Skeletal muscle tissue (tissue), 4 donors: ENCODE data around the gene NOS3. TPM values are rescaled to one million over a fixed set of nuclear protein-coding genes. Genes with fewer than 3 reads are reported as not detected.

Source experiments
- H3K27ac ChIP-seq: one replicate; pipeline ENCODE4 v1.7.0; 2013; ENCODE audit warnings: mild to moderate bottlenecking, low read depth, low read length, inconsistent platforms
- H3K27me3 ChIP-seq, 3 donors: one replicate each; pipeline ENCODE4 v1.7.0; 2013; ENCODE audit warnings: low read length in 3 of 3; ENCODE audit not compliant: control insufficient read depth in 3 of 3, insufficient read depth in 3 of 3
- H3K36me3 ChIP-seq, 3 donors: one replicate each; pipeline ENCODE4 v1.7.0; 2013; ENCODE audit warnings: low read length in 3 of 3; ENCODE audit not compliant: control insufficient read depth in 3 of 3, insufficient read depth in 3 of 3
- H3K4me1 ChIP-seq, 3 donors: one replicate each; pipeline ENCODE4 v1.7.0; 2013; ENCODE audit warnings: low read length in 3 of 3, mild to moderate bottlenecking in 3 of 3; ENCODE audit not compliant: control insufficient read depth in 3 of 3, insufficient read depth in 3 of 3
- H3K4me3 ChIP-seq, 3 donors: one replicate each; pipeline ENCODE4 v1.7.0; 2013; ENCODE audit warnings: low read length in 3 of 3
- H3K9ac ChIP-seq, 3 donors: one replicate each; pipeline ENCODE4 v1.7.0; 2013; ENCODE audit warnings: low read length in 3 of 3, mild to moderate bottlenecking in 3 of 3, moderate library complexity in 2 of 3, low read depth in 1 of 3
- H3K9me3 ChIP-seq, 3 donors: one replicate each; pipeline ENCODE4 v1.7.0; 2013; ENCODE audit warnings: low read length in 3 of 3; ENCODE audit not compliant: control insufficient read depth in 3 of 3
- total RNA-seq: library from RNA; depleted of rRNA; stranded (reverse); fragments of >200 nt; gene quantifications from one replicate; pipeline ENCODE4 v1.2.3, GENCODE V29; 2014
- donor health status: Osteomylitis.

NOS3 gene
- total RNA-seq, 1 donor from 2014 or later = 4.7 TPM

DNA sequence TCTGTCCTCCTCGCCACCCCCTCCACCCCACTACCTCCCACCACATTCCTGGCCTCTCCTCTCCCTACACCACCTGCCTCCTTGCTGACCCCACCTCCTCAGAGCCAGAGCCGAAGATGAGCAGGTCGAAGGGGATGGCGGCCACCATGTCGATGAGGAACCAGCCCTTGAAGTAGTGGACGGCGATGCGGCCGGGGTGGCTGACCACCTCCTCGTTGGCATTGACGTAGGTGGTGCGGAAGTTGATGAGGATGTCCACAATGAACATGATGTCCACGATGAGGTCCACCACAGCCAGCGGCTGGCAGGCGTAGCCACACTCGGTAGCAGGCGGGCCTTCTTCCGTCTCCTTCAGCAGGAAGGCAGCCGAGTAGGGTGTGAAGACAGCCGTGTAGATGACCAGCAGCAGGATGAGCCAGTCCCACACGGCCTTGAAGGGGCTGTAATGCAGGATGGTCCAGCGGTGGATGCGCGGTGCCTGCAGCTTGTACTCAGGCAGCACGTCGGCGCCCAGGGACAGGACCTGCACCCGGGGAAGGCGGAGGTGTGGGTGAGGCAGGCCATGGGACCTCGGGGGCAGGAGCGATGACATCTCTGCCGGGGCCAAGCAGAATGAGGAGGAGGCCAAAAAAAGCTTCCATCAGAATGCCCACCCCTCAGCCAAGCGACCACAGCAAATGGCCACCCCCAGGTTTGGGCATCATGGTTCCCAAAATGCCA lies 38.3 kb upstream of the NOS3 start:
- H3K27me3 ChIP-seq = peaks cover 5 to 43% (median 15%) of the 10 kb centered on the region in 3 donors
- no peaks in the 10 kb centered on the region for H3K36me3 ChIP-seq
- H3K27ac ChIP-seq = no peak overlapping the region
- H3K4me3 ChIP-seq = no peak overlapping the region
- peaks cover 4 to 18% (median 5%) of the 10 kb centered on the region in 3 donors for H3K4me1 ChIP-seq
- H3K9me3 ChIP-seq = no peaks in the 10 kb centered on the region
- H3K9ac ChIP-seq = no peak overlapping the region

DNA sequence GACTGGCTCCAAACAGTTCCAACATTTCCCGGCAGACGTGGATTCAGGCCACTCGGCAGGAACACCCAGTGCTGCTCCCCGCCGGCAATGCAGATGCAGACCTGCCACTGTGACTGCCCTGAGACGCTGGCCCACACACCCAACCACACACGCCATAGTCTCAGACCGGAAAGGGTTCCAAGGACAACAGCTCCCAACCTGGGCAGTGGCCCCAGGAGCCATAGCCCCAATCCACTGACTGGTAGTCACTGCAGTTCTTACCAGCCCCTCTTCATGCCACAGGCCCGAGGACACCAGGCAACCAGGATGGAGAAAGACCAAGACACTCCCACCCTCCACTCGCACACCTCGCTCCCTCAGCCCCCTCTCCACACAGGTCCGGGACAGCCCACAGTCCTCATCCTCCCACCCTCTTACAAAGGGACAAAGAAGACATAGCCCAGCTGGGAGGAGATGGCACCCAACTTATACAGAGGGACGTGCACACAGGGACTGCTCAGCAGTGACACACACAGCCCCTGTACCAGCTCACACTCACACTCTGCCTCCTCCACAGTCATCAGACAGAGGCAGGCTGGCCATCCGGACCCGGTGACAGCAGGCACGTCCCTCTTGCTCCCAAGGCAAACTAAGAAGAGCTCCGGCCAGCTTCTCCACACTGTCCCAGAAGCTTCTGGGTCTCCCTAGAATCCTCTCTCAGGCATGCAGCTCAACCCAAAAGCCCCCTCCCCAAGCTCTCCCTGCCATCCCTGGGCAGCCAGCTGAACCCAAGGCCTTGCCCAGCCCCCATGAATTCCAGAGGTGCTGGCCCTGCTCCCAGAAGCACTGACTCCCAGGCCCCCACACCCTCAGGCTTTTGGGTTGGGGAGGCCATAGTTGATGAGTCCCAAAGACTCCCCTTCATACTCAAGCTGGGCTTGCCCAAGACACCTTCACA lies 37.5 kb upstream of the NOS3 start:
- Histone ChIP-seq H3K4me3 (no peak overlapping the region), H3K27me3 (peaks cover 5 to 39% (median 12%) of the 10 kb centered on the region in 3 donors), H3K9ac (no peak overlapping the region), H3K9me3 (no peaks in the 10 kb centered on the region), H3K36me3 (no peaks in the 10 kb centered on the region), H3K4me1 (peaks cover 4 to 18% (median 5%) of the 10 kb centered on the region in 3 donors), H3K27ac (no peak overlapping the region)

- Histone ChIP-seq H3K9me3 (no peaks in the 10 kb centered on the region), H3K4me1 (peaks cover 4 to 18% (median 5%) of the 10 kb centered on the region in 3 donors), H3K4me3 (no peak overlapping the region), H3K36me3 (no peaks in the 10 kb centered on the region), H3K9ac (no peak overlapping the region), H3K27me3 (peaks cover 5 to 43% (median 12%) of the 10 kb centered on the region in 3 donors), H3K27ac (no peak overlapping the region)
Measured at GRCh38 chr7:150954201-150954985, 36.4 kb upstream of the NOS3 start.

DNA sequence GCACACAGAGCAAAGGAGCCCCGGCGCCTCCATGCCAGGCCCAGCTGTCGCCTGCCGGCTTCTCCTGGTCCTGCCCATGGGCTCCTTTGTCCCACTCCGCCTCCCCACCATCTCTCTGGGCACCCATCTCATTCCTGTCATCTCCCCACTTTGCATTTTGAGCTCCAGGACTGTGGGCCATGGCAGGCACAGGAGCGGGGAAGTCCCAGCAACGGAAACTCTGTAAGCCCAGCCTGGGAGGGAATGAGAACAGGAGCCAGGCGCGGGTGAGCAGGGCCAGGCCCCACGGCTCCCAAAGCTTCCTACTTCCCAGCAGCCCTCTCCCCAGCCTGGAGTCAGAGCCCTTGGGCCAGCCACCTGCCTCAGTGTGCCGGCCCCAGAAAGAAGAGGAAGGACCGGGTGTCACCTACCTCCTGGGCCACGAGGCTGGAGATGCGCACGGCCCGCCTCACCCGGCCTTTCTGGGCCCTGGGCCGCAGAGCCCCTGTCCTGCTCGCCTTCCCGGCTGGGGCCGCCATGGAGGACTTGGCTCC lies 35.8 kb upstream of the NOS3 start:
- H3K4me3 ChIP-seq = peak overlapping the region in 2 of 3 donors; percentile 40 to 45
- no peaks in the 10 kb centered on the region for H3K9me3 ChIP-seq
- peaks cover 5 to 43% (median 12%) of the 10 kb centered on the region in 3 donors for H3K27me3 ChIP-seq
- no peaks in the 10 kb centered on the region for H3K36me3 ChIP-seq
- peak overlapping the region in 1 of 3 donors; percentile 68 for H3K9ac ChIP-seq
- H3K4me1 ChIP-seq = peaks cover 4 to 18% (median 5%) of the 10 kb centered on the region in 3 donors
- no peak overlapping the region for H3K27ac ChIP-seq

DNA sequence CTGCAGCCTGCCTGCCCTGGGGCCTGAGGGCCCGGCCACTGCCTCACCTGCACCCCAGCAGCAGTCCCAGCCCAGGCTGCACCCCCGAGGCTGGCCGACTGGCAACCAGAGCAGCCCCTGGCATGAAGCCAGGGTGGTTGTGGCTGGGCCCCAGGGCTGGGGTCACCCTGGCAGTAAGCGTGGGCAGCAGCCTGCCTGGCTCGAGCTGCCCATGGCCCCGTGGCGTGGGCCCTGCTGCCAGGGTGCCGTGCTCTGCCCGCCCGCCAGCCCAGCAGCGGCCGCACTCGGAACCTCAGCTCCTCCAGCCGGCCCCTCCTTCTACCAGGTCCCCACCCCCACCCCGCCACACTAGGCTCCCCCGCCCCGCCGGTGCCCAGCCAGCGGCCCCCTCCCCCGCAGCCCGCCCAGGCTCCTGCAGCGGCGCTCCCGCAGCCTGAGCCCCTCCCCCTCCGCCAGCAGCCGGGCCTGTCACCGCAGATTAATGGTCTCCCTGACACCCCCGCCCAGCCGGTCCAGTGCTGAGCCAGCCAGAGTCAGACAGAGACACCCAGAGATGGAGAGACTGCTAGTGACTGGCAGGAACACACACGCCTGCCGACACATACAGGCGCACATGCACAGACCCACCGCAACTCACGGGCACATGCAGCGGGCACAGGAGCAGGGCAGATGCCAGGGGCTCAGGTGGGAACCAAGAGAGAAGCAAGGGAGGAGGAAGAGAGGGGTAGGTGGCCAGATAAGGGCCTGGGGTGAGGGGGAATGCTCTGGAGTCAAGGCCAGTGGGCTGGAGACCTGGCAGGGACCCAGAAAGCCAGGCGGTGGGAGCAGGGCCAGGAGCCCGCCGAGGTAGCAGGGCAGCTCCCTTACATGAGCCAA lies 35.1 kb upstream of the NOS3 start:
- no peaks in the 10 kb centered on the region for H3K36me3 ChIP-seq
- peaks cover 5 to 43% (median 12%) of the 10 kb centered on the region in 3 donors for H3K27me3 ChIP-seq
- no peaks in the 10 kb centered on the region for H3K9me3 ChIP-seq
- peak overlapping the region in 2 of 3 donors; percentile 40 to 45 for H3K4me3 ChIP-seq
- peaks cover 4 to 18% (median 5%) of the 10 kb centered on the region in 3 donors for H3K4me1 ChIP-seq
- peak overlapping the region in 1 of 3 donors; percentile 68 for H3K9ac ChIP-seq
- no peak overlapping the region for H3K27ac ChIP-seq

GRCh38 chr7:150956395-150957132 lies 34.3 kb upstream of the NOS3 start:
- Histone ChIP-seq H3K27me3 (peaks cover 5 to 41% (median 12%) of the 10 kb centered on the region in 3 donors), H3K9ac (no peak overlapping the region), H3K4me3 (peak overlapping the region in 1 of 3 donors; percentile 4), H3K27ac (no peak overlapping the region), H3K9me3 (no peaks in the 10 kb centered on the region), H3K4me1 (peaks cover 4 to 18% (median 5%) of the 10 kb centered on the region in 3 donors), H3K36me3 (no peaks in the 10 kb centered on the region)

DNA sequence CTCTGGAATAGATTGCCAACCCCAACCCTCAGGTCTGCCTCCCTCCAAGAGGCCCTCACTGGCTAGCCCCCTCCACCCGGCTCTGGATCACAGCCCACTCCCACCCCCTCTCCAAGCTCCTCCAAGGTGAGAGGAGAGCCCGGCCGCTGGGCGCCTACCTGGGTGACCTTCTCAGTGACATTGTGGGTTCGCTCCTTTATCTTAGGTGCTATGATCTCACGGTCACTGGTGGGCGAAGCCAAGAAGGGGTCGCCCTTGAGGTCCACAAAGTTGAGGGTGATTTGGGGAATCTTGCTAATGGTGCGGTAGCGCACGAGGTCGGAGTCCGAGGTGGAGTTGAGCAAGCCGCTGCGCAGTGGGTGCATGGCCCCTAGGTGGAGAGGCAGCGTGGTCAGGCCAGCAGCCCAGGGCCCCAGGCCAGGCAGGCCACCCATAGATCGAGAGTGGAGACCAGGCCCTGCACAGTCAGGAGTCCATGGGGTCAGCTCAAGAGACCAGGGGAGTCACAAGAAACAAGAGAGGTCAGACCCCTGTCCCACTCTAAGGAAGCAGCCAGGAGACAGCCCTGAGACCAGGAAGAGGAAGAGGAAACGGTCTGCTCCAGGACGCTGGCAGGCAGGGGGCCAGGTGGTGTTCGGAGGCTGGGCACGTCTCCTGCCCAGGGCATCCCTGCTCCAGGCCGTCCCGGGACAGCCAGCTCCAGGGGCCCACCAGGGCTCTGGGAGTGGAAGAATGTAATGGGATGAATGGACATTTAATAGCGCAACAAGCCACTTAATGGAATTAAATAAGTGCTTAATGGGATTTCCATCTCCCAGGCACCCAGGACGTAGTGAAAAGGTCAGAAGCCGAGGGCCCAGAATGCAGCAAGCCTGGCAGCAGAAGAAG lies 33.4 kb upstream of the NOS3 start:
- Histone ChIP-seq H3K27me3 (peaks cover 5 to 48% (median 13%) of the 10 kb centered on the region in 3 donors), H3K9ac (no peak overlapping the region), H3K4me3 (no peak overlapping the region), H3K27ac (no peak overlapping the region), H3K9me3 (no peaks in the 10 kb centered on the region), H3K36me3 (no peaks in the 10 kb centered on the region), H3K4me1 (peaks cover 4 to 18% (median 5%) of the 10 kb centered on the region in 3 donors)

GRCh38 chr7:150958062-150958552 lies 32.7 kb upstream of the NOS3 start:
- Histone ChIP-seq H3K9me3 (no peaks in the 10 kb centered on the region), H3K27me3 (peaks cover 4 to 51% (median 16%) of the 10 kb centered on the region in 3 donors), H3K36me3 (no peaks in the 10 kb centered on the region), H3K4me3 (no peak overlapping the region), H3K4me1 (peaks cover 4 to 18% (median 5%) of the 10 kb centered on the region in 3 donors), H3K9ac (no peak overlapping the region), H3K27ac (no peak overlapping the region)
